Mesenteric fat pad (tissue), 1 donor: ENCODE results near the gene TBX21. TPM values are rescaled to one million over a fixed set of nuclear protein-coding genes. Genes with fewer than 3 reads are reported as not detected.

Experiments used
- DNase-seq: peaks from one replicate; pipeline ENCODE4 v3.0.0-alpha.2; 2020; ENCODE audit warnings: low spot score
- long read RNA-seq: library from polyadenylated mRNA; unstranded; transcript quantifications from one replicate; pipeline ENCODE4 v2.0.0, GENCODE V29; 2020
- total RNA-seq: library from RNA; stranded (reverse); fragmentation: NEBNext Ultra II Directional; extraction: Animal tissue kit (Norgen Biotek cat#: 25700); gene quantifications from one replicate; pipeline ENCODE4 v1.2.1, GENCODE V29; 2021
- donor health status: DM: yes; HTN: yes; CAD: no.

Gene TBX21, protein sequence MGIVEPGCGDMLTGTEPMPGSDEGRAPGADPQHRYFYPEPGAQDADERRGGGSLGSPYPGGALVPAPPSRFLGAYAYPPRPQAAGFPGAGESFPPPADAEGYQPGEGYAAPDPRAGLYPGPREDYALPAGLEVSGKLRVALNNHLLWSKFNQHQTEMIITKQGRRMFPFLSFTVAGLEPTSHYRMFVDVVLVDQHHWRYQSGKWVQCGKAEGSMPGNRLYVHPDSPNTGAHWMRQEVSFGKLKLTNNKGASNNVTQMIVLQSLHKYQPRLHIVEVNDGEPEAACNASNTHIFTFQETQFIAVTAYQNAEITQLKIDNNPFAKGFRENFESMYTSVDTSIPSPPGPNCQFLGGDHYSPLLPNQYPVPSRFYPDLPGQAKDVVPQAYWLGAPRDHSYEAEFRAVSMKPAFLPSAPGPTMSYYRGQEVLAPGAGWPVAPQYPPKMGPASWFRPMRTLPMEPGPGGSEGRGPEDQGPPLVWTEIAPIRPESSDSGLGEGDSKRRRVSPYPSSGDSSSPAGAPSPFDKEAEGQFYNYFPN
- total RNA-seq, result 0.35 TPM
- long read RNA-seq, partial matches to known transcripts, result 2 of 2 reads
- long read RNA-seq, other reads (novel, unspliced or antisense), result 0 of 2 reads

GRCh38 chr17:47733047-47733673 lies at the start of gene TBX21:
TBX21 (plus strand) TSS chr17:47733236; CDS start chr17:47733455, 219 bp downstream.
- no peak for DNase-seq

DNA sequence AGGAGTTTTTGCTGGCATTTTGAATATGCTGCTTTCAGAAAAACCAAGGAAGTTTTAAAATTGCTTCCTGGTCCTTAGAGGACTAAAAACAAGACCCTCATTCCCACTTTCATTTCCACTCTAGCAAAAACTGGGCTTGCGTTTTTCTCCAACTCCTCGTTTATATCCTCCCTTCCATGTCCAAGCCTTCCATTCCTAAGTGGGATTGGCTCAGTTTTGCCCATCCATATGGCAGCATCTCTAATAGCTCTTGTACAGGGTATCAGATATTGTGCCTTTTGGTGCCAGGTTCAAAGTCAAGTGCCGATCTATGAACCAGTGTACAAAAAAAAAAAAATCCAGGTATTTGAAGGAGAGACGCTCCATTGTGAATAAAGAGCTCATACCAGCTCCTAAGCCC lies 49.0 kb upstream of the TBX21 start:
- DNase-seq, result no peak

DNA sequence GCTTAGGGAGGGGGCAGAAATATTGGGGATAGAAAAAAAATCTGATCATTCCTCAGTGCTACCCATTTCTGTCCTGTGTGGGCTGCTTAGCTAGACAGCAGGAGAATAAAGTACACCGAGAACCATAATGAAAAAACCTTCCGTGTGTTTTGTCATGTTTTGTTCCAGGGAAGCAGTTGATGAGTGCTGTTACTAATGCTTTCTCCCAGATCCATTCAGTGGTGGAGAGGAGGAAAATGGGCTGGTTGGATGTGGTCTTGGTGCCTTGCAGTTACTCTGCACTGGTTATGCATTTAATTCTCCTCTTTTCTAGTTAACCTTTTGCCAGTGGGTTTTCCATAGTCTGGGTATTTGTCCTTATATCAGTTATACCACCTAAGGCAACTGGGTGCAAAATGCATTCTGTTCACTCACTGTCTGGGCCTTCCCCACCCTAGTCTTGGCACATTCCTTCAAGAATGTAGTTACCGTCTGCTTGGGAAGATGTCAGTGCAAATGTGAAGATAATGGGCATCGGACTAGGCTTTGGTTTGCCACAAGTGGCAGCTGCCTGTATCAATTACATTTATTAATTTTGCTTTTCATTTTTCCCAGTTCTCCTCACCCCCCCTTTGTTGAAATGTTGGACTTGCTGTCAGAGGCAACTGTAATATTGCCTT lies 48.4 kb upstream of the TBX21 start:
- DNase-seq, result no peak

- no peak for DNase-seq
These were observed 47.3 kb upstream of the TBX21 start for GRCh38 chr17:47685556-47686275.

DNA sequence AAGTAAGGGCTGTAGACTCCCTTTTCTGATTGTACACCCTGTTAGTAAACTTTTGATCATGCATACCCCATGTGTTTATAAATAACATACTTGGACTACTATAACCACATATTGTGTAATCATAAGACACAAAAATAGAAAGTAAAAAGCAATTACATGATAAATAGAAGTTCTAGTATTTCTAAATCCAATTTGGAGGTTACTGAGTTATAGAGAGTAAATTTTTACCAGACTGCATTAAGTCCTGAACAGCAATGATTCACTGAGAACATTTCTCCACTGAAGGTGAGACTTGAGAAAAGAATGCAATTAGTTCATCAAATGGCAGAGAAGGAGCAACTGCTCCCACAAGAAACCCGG lies 46.8 kb upstream of the TBX21 start:
- no peak for DNase-seq

DNA sequence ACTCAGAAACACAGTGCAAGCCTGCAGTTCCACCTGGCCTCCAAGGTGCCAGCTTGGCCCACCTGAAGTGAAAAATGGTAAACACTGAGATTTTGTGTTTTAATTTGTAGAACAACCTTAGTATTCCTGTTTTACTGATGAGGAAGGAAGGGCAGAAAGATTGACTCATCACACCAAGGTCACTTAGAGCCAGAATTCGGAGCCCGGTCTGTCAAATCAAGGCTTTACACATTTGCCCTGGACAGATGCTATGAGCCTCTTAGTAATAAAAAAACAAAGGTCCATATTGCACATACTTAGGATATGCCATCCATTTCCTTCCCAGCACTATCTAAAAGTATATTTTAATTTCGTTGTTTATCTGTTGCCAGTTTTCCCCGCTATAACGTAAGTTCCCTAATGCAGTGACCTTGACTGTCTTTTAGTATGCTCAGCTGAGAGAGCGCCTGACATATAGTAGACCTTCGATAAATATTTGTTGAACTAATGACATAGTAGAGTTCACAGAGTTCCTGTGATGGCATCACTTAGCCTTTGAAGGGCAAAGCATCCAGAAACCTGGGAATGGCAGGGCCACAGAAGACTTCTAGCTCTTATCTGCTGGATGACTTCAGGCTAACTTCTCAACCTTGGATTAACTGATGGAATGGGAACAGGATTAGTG lies 46.2 kb upstream of the TBX21 start:
- DNase-seq, result no peak

GRCh38 chr17:47687328-47687690 lies 45.7 kb upstream of the TBX21 start:
- DNase-seq, result no peak

- no peak for DNase-seq
These were observed 45.3 kb upstream of the TBX21 start for GRCh38 chr17:47687748-47688147.

DNA sequence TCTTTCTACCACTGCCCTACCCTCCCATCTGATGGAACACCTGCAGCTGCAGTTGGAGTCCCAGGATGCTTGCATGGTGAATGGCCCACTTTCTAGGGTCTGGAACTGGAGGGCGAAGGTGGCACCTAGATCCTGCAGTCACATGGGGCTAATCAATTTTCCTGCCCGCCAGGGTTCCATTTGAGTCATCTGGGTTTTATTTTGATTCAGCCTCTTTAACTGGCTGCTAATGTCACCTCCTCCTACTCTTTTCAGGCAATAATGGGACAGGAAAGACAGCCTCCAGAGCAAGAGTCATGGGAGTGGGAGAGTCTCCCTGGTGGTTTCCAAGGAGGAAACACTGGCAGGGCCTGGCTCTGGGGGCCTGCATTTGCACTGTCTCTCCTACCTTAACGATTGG lies 42.9 kb upstream of the TBX21 start:
- no peak for DNase-seq

- DNase-seq, result no peak
These were observed 40.7 kb upstream of the TBX21 start for GRCh38 chr17:47692137-47692894.

- no peak for DNase-seq
These were observed 39.9 kb upstream of the TBX21 start for GRCh38 chr17:47692895-47693730.

DNA sequence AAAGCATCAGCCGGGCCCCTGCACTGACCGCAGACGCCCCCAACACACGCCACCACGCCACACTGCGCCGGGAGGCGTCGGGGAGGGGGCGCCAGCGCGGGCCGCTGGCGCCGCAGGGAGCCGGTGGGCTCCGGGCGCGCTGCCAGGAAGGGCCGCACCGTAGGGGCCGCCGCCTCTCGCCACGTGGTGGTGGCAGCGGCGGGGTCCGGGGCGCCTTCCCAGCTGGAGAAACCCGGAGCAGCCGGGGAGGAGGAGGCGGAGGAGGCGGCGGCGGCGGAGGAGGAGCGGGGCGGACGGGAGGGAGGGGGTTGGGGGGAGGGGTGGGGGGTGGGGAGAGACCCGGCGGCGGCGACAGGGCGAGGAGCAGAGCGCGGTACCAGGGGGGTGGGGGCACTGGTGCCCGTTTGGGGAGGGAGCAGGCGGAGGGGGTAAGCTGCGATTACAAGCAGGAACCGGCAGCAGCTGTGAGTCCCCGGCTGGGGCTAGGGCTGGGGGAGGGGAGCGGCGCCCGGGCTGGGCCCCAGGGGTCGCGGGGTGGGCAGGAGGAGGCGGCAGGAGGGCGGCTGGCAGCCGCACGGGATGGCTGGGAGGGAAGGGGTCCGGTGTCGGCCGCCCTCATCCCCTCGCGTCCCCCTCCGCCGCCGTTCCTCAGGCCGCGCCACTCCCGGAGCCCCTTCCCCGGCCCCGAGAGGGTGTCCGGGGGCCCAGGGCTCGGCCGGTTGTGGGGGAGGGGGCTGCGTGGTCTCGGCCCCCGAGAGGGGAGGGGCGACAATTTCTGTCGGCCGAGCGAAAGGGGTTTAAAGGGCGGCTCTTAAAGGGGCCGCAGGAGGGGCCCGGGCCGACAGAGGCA lies 39.1 kb upstream of the TBX21 start, which contains the start of gene TBKBP1:
TBKBP1 (plus strand) TSS at position 431 of the 850 bp plus-strand sequence. CDS start 1,952 bp downstream, outside the sequence.
- DNase-seq, result peak; percentile 88

- peak; percentile 89 for DNase-seq
These were observed 38.2 kb upstream of the TBX21 start for GRCh38 chr17:47694581-47695428.

DNA sequence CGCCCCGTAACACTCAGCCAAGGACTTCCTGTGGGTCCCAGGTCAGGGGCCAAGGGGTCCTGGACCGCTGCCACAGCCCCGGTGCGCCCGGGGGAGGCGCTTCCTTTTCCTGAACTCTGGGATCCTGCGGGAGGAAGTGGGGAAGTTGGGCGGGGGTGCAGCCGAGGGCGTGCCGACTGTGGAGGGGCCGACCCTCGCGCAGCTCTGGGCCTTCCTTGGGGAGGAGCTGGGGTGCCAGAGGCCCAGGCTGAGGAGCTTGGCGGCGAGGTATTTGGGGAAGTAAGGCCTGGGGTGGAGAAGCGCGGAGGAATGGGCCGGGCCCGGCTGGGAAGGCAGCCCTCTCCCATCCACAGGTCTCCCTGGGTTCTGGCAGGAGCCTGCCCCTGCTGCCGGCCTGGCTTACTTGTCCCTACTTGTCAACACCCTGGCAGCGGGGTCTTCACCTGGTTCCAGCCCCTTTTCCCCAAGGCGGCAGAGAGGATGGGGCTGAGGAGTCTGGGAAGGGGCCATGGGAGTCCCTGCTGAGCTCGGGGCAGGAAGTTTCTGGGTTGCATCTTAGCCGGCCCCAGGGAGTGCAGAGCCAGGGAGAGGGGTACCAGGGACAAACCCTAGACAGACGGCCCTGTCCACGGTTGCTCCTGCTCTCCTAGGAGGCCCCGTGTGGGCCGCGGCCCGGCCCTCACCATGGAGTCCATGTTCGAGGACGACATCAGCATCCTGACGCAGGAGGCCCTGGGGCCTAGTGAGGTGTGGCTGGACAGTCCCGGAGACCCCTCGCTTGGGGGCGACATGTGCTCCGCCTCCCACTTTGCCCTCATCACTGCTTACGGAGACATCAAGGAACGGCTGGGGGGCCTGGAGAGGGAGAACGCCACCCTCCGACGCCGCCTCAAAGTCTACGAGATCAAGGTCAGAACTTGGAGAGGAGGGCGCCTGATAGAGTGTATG lies 37.3 kb upstream of the TBX21 start:
- peak; percentile 91 for DNase-seq

DNA sequence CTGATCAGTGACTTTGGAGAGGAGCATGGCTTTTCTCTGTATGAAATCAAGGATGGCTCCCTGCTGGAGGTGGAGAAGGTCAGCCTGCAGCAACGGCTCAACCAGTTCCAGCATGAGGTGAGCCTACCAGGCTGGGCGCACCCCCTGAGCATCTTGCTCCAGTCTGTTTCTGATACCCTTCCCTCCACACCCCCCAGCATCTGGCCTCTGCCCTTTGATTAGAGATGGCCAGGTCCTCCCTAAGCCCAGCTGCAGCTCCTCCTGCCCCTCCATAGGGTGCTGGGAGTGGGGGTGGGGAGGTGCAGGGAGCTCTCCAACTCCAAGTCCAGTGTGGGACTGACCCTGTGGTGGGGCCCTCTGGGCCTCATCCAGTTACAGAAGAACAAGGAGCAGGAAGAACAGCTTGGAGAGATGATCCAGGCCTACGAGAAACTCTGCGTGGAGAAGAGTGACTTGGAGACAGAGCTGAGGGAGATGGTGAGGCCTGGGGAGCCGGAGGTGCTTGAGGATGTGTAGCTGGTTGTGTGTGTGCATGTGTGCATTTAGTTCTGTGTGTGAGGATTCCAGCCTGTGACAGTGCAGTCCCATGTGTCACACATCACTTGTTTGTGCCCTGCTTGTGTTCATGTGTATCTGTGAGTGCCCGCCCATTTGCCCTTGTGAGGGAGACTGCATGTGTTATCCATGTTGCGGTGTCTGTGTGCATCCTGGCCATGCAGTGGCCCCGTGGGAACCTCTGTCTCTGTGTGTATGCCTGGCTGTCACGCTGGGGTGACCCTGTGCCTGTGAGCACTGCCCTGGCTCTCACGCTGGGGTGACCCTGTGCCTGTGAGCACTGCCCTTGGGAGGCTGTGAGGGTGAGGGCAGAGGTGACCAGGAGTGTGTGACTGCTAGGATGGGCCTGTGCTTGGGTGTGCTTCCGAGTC lies 36.1 kb upstream of the TBX21 start:
- peak; percentile 85 for DNase-seq
